CD4-positive, alpha-beta T cell (primary cell): Measurements from ENCODE around the gene WWOX. TPM values are rescaled to one million over a fixed set of nuclear protein-coding genes. Genes with fewer than 3 reads are reported as not detected.

Source experiments
- ATAC-seq: fragments of 200-7000 bp; cut with Tn5 transposase; one replicate; pipeline ENCODE4 v1.10.0; 2022; ENCODE audit warnings: mild to moderate bottlenecking; ENCODE audit not compliant: poor library complexity
- CTCF ChIA-PET: fragments of 350-600 bp; sonication (Branson Sonifier 250); formaldehyde crosslinking; loops from one replicate; lab custom pipeline; 2021; ENCODE audit warnings: antibody characterized with exemption, inconsistent platforms; lab: Charles Lee
- POLR2A ChIA-PET: fragments of 350-600 bp; sonication (Branson Sonifier 250); formaldehyde crosslinking; loops from one replicate; lab custom pipeline; 2021; ENCODE audit warnings: antibody characterized with exemption, inconsistent platforms; lab: Charles Lee
- DNase-seq, 14 experiments: peaks; one replicate each; pipeline ENCODE4 v3.0.0-alpha.2; 2013 to 2020; ENCODE audit warnings: mixed read lengths in 2 of 14
- H3K27ac ChIP-seq, 2 donors: one replicate each; pipeline versions ENCODE4 v1.5.1 to v1.7.0; 2013; ENCODE audit warnings: low read length in 2 of 2, low read depth in 1 of 2, mild to moderate bottlenecking in 1 of 2
- H3K27me3 ChIP-seq, 2 experiments: 1 replicate in 1 of 2; 2 replicates in 1 of 2; pipeline versions ENCODE4 v1.6.1 to v1.7.0; 2013; ENCODE audit warnings: low read length in 2 of 2, control low read depth in 1 of 2, mild to moderate bottlenecking in 1 of 2, moderate library complexity in 1 of 2; ENCODE audit not compliant: insufficient read depth in 2 of 2, control insufficient read depth in 1 of 2
- H3K36me3 ChIP-seq: one replicate; pipeline ENCODE4 v1.6.1; 2013; ENCODE audit warnings: low read length, control low read depth; ENCODE audit not compliant: insufficient read depth
- H3K4me1 ChIP-seq: one replicate; pipeline ENCODE4 v1.6.1; 2013; ENCODE audit warnings: low read length, control low read depth; ENCODE audit not compliant: insufficient read depth
- H3K4me3 ChIP-seq: one replicate; pipeline ENCODE4 v1.5.1; 2013; ENCODE audit warnings: mild to moderate bottlenecking, low read length, moderate library complexity
- H3K9me3 ChIP-seq, 2 experiments: 1 replicate in 1 of 2; 2 replicates in 1 of 2; pipeline versions ENCODE4 v1.6.1 to v1.7.0; 2013; ENCODE audit warnings: low read length in 2 of 2, mild to moderate bottlenecking in 2 of 2, control low read depth in 1 of 2, moderate library complexity in 1 of 2; ENCODE audit not compliant: control insufficient read depth in 1 of 2, insufficient read depth in 1 of 2
- H3K27ac Mint-ChIP-seq: one replicate; pipeline ENCODE4 v1.8.0; 2020; ENCODE audit warnings: mixed read lengths
- H3K27me3 Mint-ChIP-seq: one replicate; pipeline ENCODE4 v1.8.0; 2021; ENCODE audit warnings: mixed read lengths
- H3K36me3 Mint-ChIP-seq: one replicate; pipeline ENCODE4 v1.8.0; 2021; ENCODE audit warnings: low read depth, mixed read lengths
- H3K4me1 Mint-ChIP-seq: one replicate; pipeline ENCODE4 v1.8.0; 2021; ENCODE audit warnings: low read depth, mixed read lengths
- H3K4me3 Mint-ChIP-seq: one replicate; pipeline ENCODE4 v1.8.0; 2020; ENCODE audit warnings: mild to moderate bottlenecking, mixed read lengths
- H3K9me3 Mint-ChIP-seq: one replicate; pipeline ENCODE4 v1.8.0; 2020; ENCODE audit warnings: mixed read lengths
- CTCF ChIP-seq: fragments of 200-600 bp; IDR thresholded peaks from one replicate; pipeline ENCODE4 v1.8.0; 2022; ENCODE audit warnings: antibody characterized with exemption, mild to moderate bottlenecking
- intact Hi-C, 2 experiments: fragments of 100-400 bp; cut with DNase I in 1 of 2; cut with micrococcal nuclease in 1 of 2; formaldehyde crosslinking; loops; one replicate each; pipeline versions ENCODE4 v1.15.1 to v1.9.0; 2023 to 2025; cut with DNase I, micrococcal nuclease
- total RNA-seq, 174 experiments: library from RNA in 2 of 174; stranded (reverse) in 2 of 174; gene quantifications; one replicate each; pipeline ENCODE4 v1.2.3 and lab custom pipeline; 2021 to 2026

The WWOX gene
- total RNA-seq, 2 experiments from 2014 or later: 19.3 to 21.7 TPM

DNA sequence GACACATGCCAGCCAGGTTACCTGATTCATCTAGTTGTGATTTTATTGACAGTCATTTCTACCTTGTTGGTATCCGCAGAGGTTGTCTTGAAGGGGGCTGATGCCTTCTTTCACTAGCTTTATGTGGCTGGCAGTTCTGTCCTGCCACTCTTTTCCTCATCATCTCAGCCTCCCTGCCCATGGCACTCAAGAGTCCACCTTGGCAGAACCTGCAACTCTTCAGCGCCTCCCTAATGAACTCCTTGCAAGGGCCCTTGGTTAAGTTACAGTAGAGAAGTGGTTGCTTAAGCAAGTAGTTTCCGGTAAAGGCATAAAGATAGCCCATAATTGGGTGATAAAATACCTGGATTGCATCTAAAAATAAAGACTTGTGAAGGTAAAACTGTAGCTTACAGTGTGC, 489.9 kb downstream of the WWOX start:
- no peak for TF ChIP-seq CTCF
- Mint-ChIP-seq H3K4me1 (no peaks in the 10 kb centered on the region), H3K36me3 (no peaks in the 10 kb centered on the region), H3K4me3 (no peak overlapping the region), H3K27me3 (no peaks in the 10 kb centered on the region), H3K9me3 (no peaks in the 10 kb centered on the region), H3K27ac (no peak overlapping the region)
- ChIA-PET POLR2A (no interaction called here), CTCF (no interaction called here)
- Histone ChIP-seq H3K27me3 (no peaks in the 10 kb centered on the region), H3K27ac (no peak overlapping the region), H3K36me3 (no peaks in the 10 kb centered on the region), H3K4me1 (no peaks in the 10 kb centered on the region), H3K4me3 (no peak overlapping the region), H3K9me3 (no peaks in the 10 kb centered on the region)
- ATAC-seq: no peak
- intact Hi-C loops: no loop called here
- DNase-seq: no peak

DNA sequence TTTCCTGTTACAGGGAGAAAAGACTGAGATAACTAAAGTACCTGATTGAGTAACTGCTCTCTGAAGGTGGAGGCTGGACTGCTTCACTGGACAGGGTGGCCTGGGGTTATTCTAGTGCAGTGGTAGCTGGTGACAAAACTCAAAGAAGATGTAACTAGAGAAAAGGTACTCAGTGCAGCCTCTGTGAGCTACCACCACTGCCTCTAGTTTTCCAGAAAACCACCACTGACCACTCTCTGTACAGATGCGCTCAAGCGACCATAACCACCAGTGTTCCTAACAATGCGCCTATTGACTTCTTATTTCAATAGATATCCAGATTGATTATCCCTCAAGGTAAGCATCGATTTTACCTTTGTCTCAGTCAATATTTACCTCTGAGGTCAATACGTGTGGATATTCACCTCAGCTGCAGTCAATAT, 492.2 kb downstream of the WWOX start:
- H3K9me3 ChIP-seq: no peaks in the 10 kb centered on the region
- no peak overlapping the region for H3K27ac ChIP-seq
- no peak overlapping the region for H3K4me3 Mint-ChIP-seq
- H3K27ac Mint-ChIP-seq: no peak overlapping the region
- DNase-seq (no peak), ATAC-seq (no peak)
- ChIA-PET POLR2A (no interaction called here), CTCF (no interaction called here)
- H3K27me3 ChIP-seq: no peaks in the 10 kb centered on the region
- no peak for TF ChIP-seq CTCF
- H3K4me1 Mint-ChIP-seq: no peaks in the 10 kb centered on the region
- no peak overlapping the region for H3K4me3 ChIP-seq
- no peaks in the 10 kb centered on the region for H3K9me3 Mint-ChIP-seq
- H3K27me3 Mint-ChIP-seq: no peaks in the 10 kb centered on the region
- intact Hi-C loops: no loop called here
- no peaks in the 10 kb centered on the region for H3K4me1 ChIP-seq
- no peaks in the 10 kb centered on the region for H3K36me3 Mint-ChIP-seq
- H3K36me3 ChIP-seq: no peaks in the 10 kb centered on the region

DNA sequence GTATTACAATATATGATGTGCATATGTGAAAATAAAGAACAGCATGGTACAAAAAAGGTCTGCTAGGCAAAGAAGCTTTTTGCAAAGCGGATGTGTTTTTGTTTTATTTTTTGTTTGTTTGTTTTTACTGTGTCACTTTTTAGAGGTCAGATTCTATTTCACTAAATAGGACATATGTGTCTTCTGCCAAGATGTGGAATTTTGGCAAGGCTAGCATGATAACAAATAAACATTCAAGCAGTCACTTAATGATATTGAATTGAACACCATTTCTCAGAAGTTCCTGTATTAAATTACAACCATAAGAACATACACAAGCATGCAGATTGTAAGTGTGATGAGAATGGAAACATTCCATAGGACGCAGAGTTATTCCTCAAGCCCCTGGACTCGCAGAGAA, 492.7 kb downstream of the WWOX start:
- CTCF ChIA-PET: no interaction called here
- H3K9me3 ChIP-seq: no peaks in the 10 kb centered on the region
- no peaks in the 10 kb centered on the region for H3K4me1 Mint-ChIP-seq

More for the DNA sequence above, 492.7 kb downstream of the WWOX start:
- no peak for ATAC-seq
- H3K9me3 Mint-ChIP-seq: no peaks in the 10 kb centered on the region
- no peaks in the 10 kb centered on the region for H3K36me3 Mint-ChIP-seq
- TF ChIP-seq CTCF: no peak
- intact Hi-C loops: no loop called here
- Histone ChIP-seq H3K36me3 (no peaks in the 10 kb centered on the region), H3K4me1 (no peaks in the 10 kb centered on the region), H3K27me3 (no peaks in the 10 kb centered on the region), H3K27ac (no peak overlapping the region), H3K4me3 (no peak overlapping the region)
- no peaks in the 10 kb centered on the region for H3K27me3 Mint-ChIP-seq
- H3K27ac Mint-ChIP-seq: no peak overlapping the region
- no peak overlapping the region for H3K4me3 Mint-ChIP-seq
- POLR2A ChIA-PET: no interaction called here
- DNase-seq: no peak
